Activated gamma-delta T cell (primary cell): ENCODE results near the gene DHDH.
"Not testable (repeated sequence)": the region's sequence is repeated elsewhere in the genome, so short reads cannot be mapped to it uniquely, and the experiment has no call there.

Experiments used
- DNase-seq: peaks from one replicate; lab custom pipeline; 2025; lab: John Stamatoyannopoulos, UW
- total RNA-seq, 2 donors: gene quantifications; one replicate each; lab custom pipeline; 2026; lab: John Stamatoyannopoulos, UW

Gene DHDH
- 0.31 to 0.96 reads per million in 2 donors for total RNA-seq

GRCh38 chr19:48933382-48933932 lies at the start of gene DHDH:
DHDH (plus strand) TSS chr19:48933699; CDS start chr19:48933722, 23 bp downstream.
- DNase-seq: peak; percentile 71

- DNase-seq: no peak
Observed at GRCh38 chr19:48883726-48884125, 49.8 kb upstream of the DHDH start.

GRCh38 chr19:48887861-48888612 lies 45.5 kb upstream of the DHDH start:
- DNase-seq: no peak

GRCh38 chr19:48889496-48889895 lies 44.0 kb upstream of the DHDH start:
- not testable (repeated sequence) for DNase-seq

- DNase-seq: no peak
Observed at GRCh38 chr19:48890551-48890950, 42.9 kb upstream of the DHDH start.

GRCh38 chr19:48895226-48895625 lies 38.3 kb upstream of the DHDH start:
- no peak for DNase-seq

- no peak for DNase-seq
Observed at GRCh38 chr19:48896191-48896720, 37.2 kb upstream of the DHDH start.

- no peak for DNase-seq
Observed at GRCh38 chr19:48897181-48897580, 36.3 kb upstream of the DHDH start.

- not testable (repeated sequence) for DNase-seq
Observed at GRCh38 chr19:48899386-48899749, 34.1 kb upstream of the DHDH start.

- DNase-seq: peak; percentile 76
Observed at GRCh38 chr19:48899781-48900476, 33.6 kb upstream of the DHDH start, which contains the start of gene NUCB1. NUCB1 (plus strand) TSS chr19:48900312; CDS start chr19:48900797, 485 bp downstream.

- DNase-seq: no peak
Observed at GRCh38 chr19:48900477-48901406, 32.8 kb upstream of the DHDH start.

GRCh38 chr19:48902291-48902690 lies 31.2 kb upstream of the DHDH start:
- not testable (repeated sequence) for DNase-seq

- not testable (repeated sequence) for DNase-seq
Observed at GRCh38 chr19:48903788-48904187, 29.7 kb upstream of the DHDH start.

- no peak for DNase-seq
Observed at GRCh38 chr19:48905664-48906063, 27.8 kb upstream of the DHDH start.

- DNase-seq: no peak
Observed at GRCh38 chr19:48906324-48906723, 27.2 kb upstream of the DHDH start.

GRCh38 chr19:48907671-48908070 lies 25.8 kb upstream of the DHDH start:
- DNase-seq: no peak

GRCh38 chr19:48909424-48910077 lies 23.9 kb upstream of the DHDH start:
- not testable (repeated sequence) for DNase-seq

GRCh38 chr19:48910803-48911202 lies 22.7 kb upstream of the DHDH start:
- DNase-seq: no peak

- DNase-seq: no peak
Observed at GRCh38 chr19:48913114-48913889, 20.2 kb upstream of the DHDH start.

GRCh38 chr19:48914181-48914580 lies 19.3 kb upstream of the DHDH start:
- no peak for DNase-seq
